ENCODE measurements around the gene C12orf57. TPM values are rescaled to one million over a fixed set of nuclear protein-coding genes. Genes with fewer than 3 reads are reported as not detected.

The C12orf57 gene
- total and polyA plus RNA-seq, 9 of the 15 experiments (the other 6 are each of a cell fraction or from before 2014, with no cell fraction given): 26.7 to 191 (median 107) TPM

DNA sequence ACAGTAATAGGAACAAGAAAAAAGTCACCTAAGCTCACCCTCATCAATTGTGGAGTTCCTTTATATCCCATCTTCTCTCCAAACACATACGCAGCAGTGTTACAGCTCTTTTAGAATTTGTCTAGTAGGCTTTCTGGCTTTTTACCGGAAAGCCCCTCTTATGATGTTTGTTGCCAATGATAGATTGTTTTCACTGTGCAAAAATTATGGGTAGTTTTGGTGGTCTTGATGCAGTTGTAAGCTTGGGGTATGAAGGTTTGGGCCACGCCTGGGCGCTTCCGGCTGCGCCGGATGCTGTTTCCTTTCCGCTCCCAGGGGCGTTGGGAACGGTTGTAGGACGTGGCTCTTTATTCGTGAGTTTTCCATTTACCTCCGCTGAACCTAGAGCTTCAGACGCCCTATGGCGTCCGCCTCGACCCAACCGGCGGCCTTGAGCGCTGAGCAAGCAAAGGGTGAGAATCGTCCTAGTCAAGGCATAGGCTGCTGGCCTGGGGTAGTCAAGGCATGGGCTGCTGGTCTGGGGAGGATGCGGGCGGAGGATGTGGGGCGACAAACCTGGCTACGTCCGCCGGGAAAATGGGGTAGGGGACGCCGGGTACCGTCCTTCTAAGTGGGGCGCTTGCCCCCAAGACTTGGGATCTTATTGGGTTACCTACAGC, at the start of gene C12orf57, which contains the start of gene RNU7-1 (continued):
- TF ChIP-seq, protein P1, sequence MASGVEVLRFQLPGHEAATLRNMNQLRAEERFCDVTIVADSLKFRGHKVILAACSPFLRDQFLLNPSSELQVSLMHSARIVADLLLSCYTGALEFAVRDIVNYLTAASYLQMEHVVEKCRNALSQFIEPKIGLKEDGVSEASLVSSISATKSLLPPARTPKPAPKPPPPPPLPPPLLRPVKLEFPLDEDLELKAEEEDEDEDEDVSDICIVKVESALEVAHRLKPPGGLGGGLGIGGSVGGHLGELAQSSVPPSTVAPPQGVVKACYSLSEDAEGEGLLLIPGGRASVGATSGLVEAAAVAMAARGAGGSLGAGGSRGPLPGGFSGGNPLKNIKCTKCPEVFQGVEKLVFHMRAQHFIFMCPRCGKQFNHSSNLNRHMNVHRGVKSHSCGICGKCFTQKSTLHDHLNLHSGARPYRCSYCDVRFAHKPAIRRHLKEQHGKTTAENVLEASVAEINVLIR (CRISPR knock-in tag; IDR thresholded peaks at IDR 0.05): peak; percentile 52; the same call in 1 of the 2 replicates
- TF ChIP-seq, protein P2, sequence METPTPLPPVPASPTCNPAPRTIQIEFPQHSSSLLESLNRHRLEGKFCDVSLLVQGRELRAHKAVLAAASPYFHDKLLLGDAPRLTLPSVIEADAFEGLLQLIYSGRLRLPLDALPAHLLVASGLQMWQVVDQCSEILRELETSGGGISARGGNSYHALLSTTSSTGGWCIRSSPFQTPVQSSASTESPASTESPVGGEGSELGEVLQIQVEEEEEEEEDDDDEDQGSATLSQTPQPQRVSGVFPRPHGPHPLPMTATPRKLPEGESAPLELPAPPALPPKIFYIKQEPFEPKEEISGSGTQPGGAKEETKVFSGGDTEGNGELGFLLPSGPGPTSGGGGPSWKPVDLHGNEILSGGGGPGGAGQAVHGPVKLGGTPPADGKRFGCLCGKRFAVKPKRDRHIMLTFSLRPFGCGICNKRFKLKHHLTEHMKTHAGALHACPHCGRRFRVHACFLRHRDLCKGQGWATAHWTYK (CRISPR knock-in tag; IDR thresholded peaks at IDR 0.05): peak; percentile 98
- TF ChIP-seq, protein P3, sequence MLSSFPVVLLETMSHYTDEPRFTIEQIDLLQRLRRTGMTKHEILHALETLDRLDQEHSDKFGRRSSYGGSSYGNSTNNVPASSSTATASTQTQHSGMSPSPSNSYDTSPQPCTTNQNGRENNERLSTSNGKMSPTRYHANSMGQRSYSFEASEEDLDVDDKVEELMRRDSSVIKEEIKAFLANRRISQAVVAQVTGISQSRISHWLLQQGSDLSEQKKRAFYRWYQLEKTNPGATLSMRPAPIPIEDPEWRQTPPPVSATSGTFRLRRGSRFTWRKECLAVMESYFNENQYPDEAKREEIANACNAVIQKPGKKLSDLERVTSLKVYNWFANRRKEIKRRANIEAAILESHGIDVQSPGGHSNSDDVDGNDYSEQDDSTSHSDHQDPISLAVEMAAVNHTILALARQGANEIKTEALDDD (IDR thresholded peaks at IDR 0.05): peak; percentile 35; the same call in 1 of the 2 replicates
- TF ChIP-seq, protein P4, sequence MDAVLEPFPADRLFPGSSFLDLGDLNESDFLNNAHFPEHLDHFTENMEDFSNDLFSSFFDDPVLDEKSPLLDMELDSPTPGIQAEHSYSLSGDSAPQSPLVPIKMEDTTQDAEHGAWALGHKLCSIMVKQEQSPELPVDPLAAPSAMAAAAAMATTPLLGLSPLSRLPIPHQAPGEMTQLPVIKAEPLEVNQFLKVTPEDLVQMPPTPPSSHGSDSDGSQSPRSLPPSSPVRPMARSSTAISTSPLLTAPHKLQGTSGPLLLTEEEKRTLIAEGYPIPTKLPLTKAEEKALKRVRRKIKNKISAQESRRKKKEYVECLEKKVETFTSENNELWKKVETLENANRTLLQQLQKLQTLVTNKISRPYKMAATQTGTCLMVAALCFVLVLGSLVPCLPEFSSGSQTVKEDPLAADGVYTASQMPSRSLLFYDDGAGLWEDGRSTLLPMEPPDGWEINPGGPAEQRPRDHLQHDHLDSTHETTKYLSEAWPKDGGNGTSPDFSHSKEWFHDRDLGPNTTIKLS (IDR thresholded peaks at IDR 0.05; ENCODE audit: borderline replicate concordance, low read depth): peak; percentile 69
- TF ChIP-seq SPI1 (IDR thresholded peaks at IDR 0.05; ENCODE audit: borderline replicate concordance, low read depth, low read length): no peak
- peak; percentile 99 for TF ChIP-seq CHCHD3 (CRISPR knock-in tag; IDR thresholded peaks at IDR 0.05)
- peak; percentile 100 for TF ChIP-seq POLR2A (conservative IDR thresholded peaks at IDR 0.05)
- TF ChIP-seq, protein P5, sequence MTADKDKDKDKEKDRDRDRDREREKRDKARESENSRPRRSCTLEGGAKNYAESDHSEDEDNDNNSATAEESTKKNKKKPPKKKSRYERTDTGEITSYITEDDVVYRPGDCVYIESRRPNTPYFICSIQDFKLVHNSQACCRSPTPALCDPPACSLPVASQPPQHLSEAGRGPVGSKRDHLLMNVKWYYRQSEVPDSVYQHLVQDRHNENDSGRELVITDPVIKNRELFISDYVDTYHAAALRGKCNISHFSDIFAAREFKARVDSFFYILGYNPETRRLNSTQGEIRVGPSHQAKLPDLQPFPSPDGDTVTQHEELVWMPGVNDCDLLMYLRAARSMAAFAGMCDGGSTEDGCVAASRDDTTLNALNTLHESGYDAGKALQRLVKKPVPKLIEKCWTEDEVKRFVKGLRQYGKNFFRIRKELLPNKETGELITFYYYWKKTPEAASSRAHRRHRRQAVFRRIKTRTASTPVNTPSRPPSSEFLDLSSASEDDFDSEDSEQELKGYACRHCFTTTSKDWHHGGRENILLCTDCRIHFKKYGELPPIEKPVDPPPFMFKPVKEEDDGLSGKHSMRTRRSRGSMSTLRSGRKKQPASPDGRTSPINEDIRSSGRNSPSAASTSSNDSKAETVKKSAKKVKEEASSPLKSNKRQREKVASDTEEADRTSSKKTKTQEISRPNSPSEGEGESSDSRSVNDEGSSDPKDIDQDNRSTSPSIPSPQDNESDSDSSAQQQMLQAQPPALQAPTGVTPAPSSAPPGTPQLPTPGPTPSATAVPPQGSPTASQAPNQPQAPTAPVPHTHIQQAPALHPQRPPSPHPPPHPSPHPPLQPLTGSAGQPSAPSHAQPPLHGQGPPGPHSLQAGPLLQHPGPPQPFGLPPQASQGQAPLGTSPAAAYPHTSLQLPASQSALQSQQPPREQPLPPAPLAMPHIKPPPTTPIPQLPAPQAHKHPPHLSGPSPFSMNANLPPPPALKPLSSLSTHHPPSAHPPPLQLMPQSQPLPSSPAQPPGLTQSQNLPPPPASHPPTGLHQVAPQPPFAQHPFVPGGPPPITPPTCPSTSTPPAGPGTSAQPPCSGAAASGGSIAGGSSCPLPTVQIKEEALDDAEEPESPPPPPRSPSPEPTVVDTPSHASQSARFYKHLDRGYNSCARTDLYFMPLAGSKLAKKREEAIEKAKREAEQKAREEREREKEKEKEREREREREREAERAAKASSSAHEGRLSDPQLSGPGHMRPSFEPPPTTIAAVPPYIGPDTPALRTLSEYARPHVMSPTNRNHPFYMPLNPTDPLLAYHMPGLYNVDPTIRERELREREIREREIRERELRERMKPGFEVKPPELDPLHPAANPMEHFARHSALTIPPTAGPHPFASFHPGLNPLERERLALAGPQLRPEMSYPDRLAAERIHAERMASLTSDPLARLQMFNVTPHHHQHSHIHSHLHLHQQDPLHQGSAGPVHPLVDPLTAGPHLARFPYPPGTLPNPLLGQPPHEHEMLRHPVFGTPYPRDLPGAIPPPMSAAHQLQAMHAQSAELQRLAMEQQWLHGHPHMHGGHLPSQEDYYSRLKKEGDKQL (CRISPR knock-in tag; IDR thresholded peaks at IDR 0.05; ENCODE audit: borderline replicate concordance): no peak; the same call in 1 of the 2 replicates
- TF ChIP-seq GATAD2A (IDR thresholded peaks at IDR 0.05): peak; percentile 42; the same call in 1 of the 2 replicates
- TF ChIP-seq, protein P6, sequence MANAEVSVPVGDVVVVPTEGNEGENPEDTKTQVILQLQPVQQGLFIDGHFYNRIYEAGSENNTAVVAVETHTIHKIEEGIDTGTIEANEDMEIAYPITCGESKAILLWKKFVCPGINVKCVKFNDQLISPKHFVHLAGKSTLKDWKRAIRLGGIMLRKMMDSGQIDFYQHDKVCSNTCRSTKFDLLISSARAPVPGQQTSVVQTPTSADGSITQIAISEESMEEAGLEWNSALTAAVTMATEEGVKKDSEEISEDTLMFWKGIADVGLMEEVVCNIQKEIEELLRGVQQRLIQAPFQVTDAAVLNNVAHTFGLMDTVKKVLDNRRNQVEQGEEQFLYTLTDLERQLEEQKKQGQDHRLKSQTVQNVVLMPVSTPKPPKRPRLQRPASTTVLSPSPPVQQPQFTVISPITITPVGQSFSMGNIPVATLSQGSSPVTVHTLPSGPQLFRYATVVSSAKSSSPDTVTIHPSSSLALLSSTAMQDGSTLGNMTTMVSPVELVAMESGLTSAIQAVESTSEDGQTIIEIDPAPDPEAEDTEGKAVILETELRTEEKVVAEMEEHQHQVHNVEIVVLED (CRISPR knock-in tag; IDR thresholded peaks at IDR 0.05): no peak
- peak; percentile 99 for TF ChIP-seq SMAD1 (IDR thresholded peaks at IDR 0.05; ENCODE audit: low read depth, low read length, partially characterized antibody)
- TF ChIP-seq, protein P7, sequence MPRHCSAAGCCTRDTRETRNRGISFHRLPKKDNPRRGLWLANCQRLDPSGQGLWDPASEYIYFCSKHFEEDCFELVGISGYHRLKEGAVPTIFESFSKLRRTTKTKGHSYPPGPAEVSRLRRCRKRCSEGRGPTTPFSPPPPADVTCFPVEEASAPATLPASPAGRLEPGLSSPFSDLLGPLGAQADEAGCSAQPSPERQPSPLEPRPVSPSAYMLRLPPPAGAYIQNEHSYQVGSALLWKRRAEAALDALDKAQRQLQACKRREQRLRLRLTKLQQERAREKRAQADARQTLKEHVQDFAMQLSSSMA (CRISPR knock-in tag; IDR thresholded peaks at IDR 0.05): peak; percentile 96
- peak; percentile 100 for TF ChIP-seq POLR2AphosphoS5 (IDR thresholded peaks at IDR 0.05; ENCODE audit: control insufficient read depth, insufficient read depth, low read depth, low read length)
- peak; percentile 99 for TF ChIP-seq ERF (CRISPR knock-in tag; IDR thresholded peaks at IDR 0.05)
